Gastroesophageal sphincter (tissue), 4 donors: ENCODE results near the gene PLPPR4. TPM values are rescaled to one million over a fixed set of nuclear protein-coding genes. Genes with fewer than 3 reads are reported as not detected.

Experiments
- ATAC-seq: fragments of 150-250 bp; one replicate; pipeline ENCODE4 v1.9.1; 2016; ENCODE audit warnings: mild to moderate bottlenecking, moderate library complexity
- H3K27ac ChIP-seq, 4 donors: fragments of 200-600 bp; sonication (generic) in 3 of 4; 1 replicate in 3 of 4; 2 replicates in 1 of 4; pipeline ENCODE4 v1.5.1; 2016 to 2019
- H3K27me3 ChIP-seq: fragments of 200-600 bp; sonication (generic); one replicate; pipeline ENCODE4 v1.5.1; 2019
- H3K36me3 ChIP-seq, 2 donors: fragments of 200-600 bp; sonication (generic); one replicate each; pipeline ENCODE4 v1.5.1; 2019; ENCODE audit warnings: control low read depth in 1 of 2
- H3K4me1 ChIP-seq, 3 donors: fragments of 200-600 bp; sonication (generic); 1 replicate in 2 of 3; 2 replicates in 1 of 3; pipeline ENCODE4 v1.5.1; 2016 to 2019; ENCODE audit warnings: control low read depth in 2 of 3
- H3K4me3 ChIP-seq, 2 donors: fragments of 200-600 bp; sonication (generic); one replicate each; pipeline ENCODE4 v1.5.1; 2019; ENCODE audit warnings: mild to moderate bottlenecking in 1 of 2, moderate library complexity in 1 of 2
- H3K9me3 ChIP-seq, 3 donors: fragments of 200-600 bp; sonication (generic); one replicate each; pipeline ENCODE4 v1.5.1; 2017 to 2019; ENCODE audit warnings: control low read depth in 2 of 3
- CTCF ChIP-seq, 4 experiments: fragments of 200-600 bp in 2 of 4; fragments of 450-650 bp in 2 of 4; sonication (generic) in 1 of 4; IDR thresholded peaks; one replicate each; pipeline ENCODE4 v1.5.1; 2017 to 2019; ENCODE audit warnings: antibody characterized with exemption in 4 of 4, mild to moderate bottlenecking in 2 of 4, moderate library complexity in 2 of 4
- EP300 ChIP-seq: sonication (generic); formaldehyde crosslinking; IDR thresholded peaks from one replicate; pipeline ENCODE4 v1.6.1; 2017; ENCODE audit warnings: antibody characterized with exemption, mild to moderate bottlenecking
- POLR2A ChIP-seq, 2 donors: fragments of 450-650 bp; IDR thresholded peaks; one replicate each; pipeline ENCODE4 v1.6.1; 2017; ENCODE audit warnings: antibody characterized with exemption in 2 of 2, mild to moderate bottlenecking in 2 of 2, moderate library complexity in 1 of 2
- POLR2AphosphoS5 ChIP-seq: sonication (generic); formaldehyde crosslinking; IDR thresholded peaks from one replicate; pipeline ENCODE4 v1.6.1; 2017; ENCODE audit warnings: antibody characterized with exemption
- WGBS, 2 donors: methylation state at CpG; one replicate each; pipeline ENCODE4 v1.1.5; 2018; ENCODE audit warnings: low coverage in 1 of 2; 5-methylcytosine and 5-hydroxymethylcytosine counted together
- total RNA-seq, 4 donors: library from RNA; depleted of rRNA; stranded (reverse); fragments of >200 nt; gene quantifications; one replicate each; pipeline ENCODE4 v1.1.0, GENCODE V29; 2016

Gene PLPPR4
- total RNA-seq, 4 donors from 2014 or later: 0.77 to 2.8 (median 1.2) TPM

- Histone ChIP-seq H3K27ac (no peak overlapping the region), H3K27me3 (peaks cover 16% of the 10 kb centered on the region), H3K4me1 (peaks cover 0 to 14% (median 0%) of the 10 kb centered on the region in 3 donors), H3K4me3 (no peak overlapping the region), H3K36me3 (no peaks in the 10 kb centered on the region), H3K9me3 (no peaks in the 10 kb centered on the region)
- WGBS, 2 donors: 63 to 75% methylated on average over 2 of the region's 2 CpGs
- TF ChIP-seq POLR2AphosphoS5 (no peak), CTCF (IDR thresholded peaks at IDR 0.05) (no peak), POLR2A (IDR thresholded peaks at IDR 0.05) (no peak), EP300 (no peak)
- no peak for ATAC-seq
Measured at GRCh38 chr1:99266726-99267125, 2.4 kb downstream of the PLPPR4 start.

- H3K27ac ChIP-seq: no peak overlapping the region
- no peak for ATAC-seq
- 75 to 100% methylated on average over 1 of the region's 1 CpG for WGBS, 2 donors
- no peaks in the 10 kb centered on the region for H3K36me3 ChIP-seq
- H3K4me1 ChIP-seq: peaks cover 0 to 14% (median 0%) of the 10 kb centered on the region in 3 donors
- H3K27me3 ChIP-seq: peaks cover 16% of the 10 kb centered on the region
- TF ChIP-seq POLR2AphosphoS5 (no peak), CTCF (IDR thresholded peaks at IDR 0.05) (no peak), EP300 (no peak), POLR2A (IDR thresholded peaks at IDR 0.05) (no peak)
- no peak overlapping the region for H3K4me3 ChIP-seq
- H3K9me3 ChIP-seq: no peaks in the 10 kb centered on the region
Measured at GRCh38 chr1:99268021-99268420, 3.7 kb downstream of the PLPPR4 start.

GRCh38 chr1:99269321-99269720 lies 5.0 kb downstream of the PLPPR4 start:
- Histone ChIP-seq H3K4me1 (peaks cover 0 to 7% (median 0%) of the 10 kb centered on the region in 3 donors), H3K27ac (no peak overlapping the region), H3K4me3 (no peak overlapping the region), H3K9me3 (no peaks in the 10 kb centered on the region), H3K36me3 (no peaks in the 10 kb centered on the region), H3K27me3 (peaks cover 11% of the 10 kb centered on the region)
- TF ChIP-seq EP300: no peak
- ATAC-seq: no peak

- 67 to 75% methylated on average over 1 of the region's 1 CpG for WGBS, 2 donors
Measured at GRCh38 chr1:99270646-99271045, 6.4 kb downstream of the PLPPR4 start.

GRCh38 chr1:99271249-99271648 lies 7.0 kb downstream of the PLPPR4 start:
- Histone ChIP-seq H3K27ac (no peak overlapping the region), H3K36me3 (no peaks in the 10 kb centered on the region), H3K4me1 (no peaks in the 10 kb centered on the region), H3K9me3 (no peaks in the 10 kb centered on the region), H3K27me3 (no peaks in the 10 kb centered on the region), H3K4me3 (no peak overlapping the region)
- no peak for TF ChIP-seq POLR2AphosphoS5
- no peak for TF ChIP-seq EP300
- no peak for ATAC-seq

More at GRCh38 chr1:99270646-99271045, 6.4 kb downstream of the PLPPR4 start:
- Histone ChIP-seq H3K36me3 (no peaks in the 10 kb centered on the region), H3K4me1 (no peaks in the 10 kb centered on the region), H3K27me3 (no peaks in the 10 kb centered on the region), H3K4me3 (no peak overlapping the region), H3K9me3 (no peaks in the 10 kb centered on the region), H3K27ac (no peak overlapping the region)
- TF ChIP-seq EP300: no peak
- no peak for TF ChIP-seq POLR2A (IDR thresholded peaks at IDR 0.05)
- TF ChIP-seq POLR2AphosphoS5: no peak
- no peak for TF ChIP-seq CTCF (IDR thresholded peaks at IDR 0.05)
- no peak for ATAC-seq

GRCh38 chr1:99277066-99277465 lies 12.8 kb downstream of the PLPPR4 start:
- Histone ChIP-seq H3K36me3 (no peaks in the 10 kb centered on the region), H3K27ac (no peak overlapping the region), H3K9me3 (no peaks in the 10 kb centered on the region), H3K4me1 (no peaks in the 10 kb centered on the region), H3K27me3 (no peaks in the 10 kb centered on the region), H3K4me3 (no peak overlapping the region)
- TF ChIP-seq POLR2A (IDR thresholded peaks at IDR 0.05) (no peak), EP300 (no peak), POLR2AphosphoS5 (no peak), CTCF (IDR thresholded peaks at IDR 0.05) (no peak)
- 75 to 90% methylated on average over 1 of the region's 1 CpG for WGBS, 2 donors
- ATAC-seq: no peak
